DND-41 (cell line): ENCODE results near the gene KIF13A.

Source experiments
- EZH2 ChIP-seq: IDR thresholded peaks from 3 replicates; pipeline ENCODE4 v1.6.1; 2012; ENCODE audit warnings: borderline replicate concordance, low read depth, mild to moderate bottlenecking, moderate library complexity, low read length, inconsistent platforms; ENCODE audit not compliant: severe bottlenecking
- TF ChIP-seq, protein P1 (sequence below): IDR thresholded peaks from 2 replicates; pipeline ENCODE4 v1.5.1; 2012; ENCODE audit warnings: borderline replicate concordance, low read length, moderate library complexity, mild to moderate bottlenecking; ENCODE audit not compliant: poor library complexity, severe bottlenecking; ENCODE audit errors: extremely low read depth

- TF ChIP-seq, protein P1, sequence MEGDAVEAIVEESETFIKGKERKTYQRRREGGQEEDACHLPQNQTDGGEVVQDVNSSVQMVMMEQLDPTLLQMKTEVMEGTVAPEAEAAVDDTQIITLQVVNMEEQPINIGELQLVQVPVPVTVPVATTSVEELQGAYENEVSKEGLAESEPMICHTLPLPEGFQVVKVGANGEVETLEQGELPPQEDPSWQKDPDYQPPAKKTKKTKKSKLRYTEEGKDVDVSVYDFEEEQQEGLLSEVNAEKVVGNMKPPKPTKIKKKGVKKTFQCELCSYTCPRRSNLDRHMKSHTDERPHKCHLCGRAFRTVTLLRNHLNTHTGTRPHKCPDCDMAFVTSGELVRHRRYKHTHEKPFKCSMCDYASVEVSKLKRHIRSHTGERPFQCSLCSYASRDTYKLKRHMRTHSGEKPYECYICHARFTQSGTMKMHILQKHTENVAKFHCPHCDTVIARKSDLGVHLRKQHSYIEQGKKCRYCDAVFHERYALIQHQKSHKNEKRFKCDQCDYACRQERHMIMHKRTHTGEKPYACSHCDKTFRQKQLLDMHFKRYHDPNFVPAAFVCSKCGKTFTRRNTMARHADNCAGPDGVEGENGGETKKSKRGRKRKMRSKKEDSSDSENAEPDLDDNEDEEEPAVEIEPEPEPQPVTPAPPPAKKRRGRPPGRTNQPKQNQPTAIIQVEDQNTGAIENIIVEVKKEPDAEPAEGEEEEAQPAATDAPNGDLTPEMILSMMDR = no peak
- no peak for TF ChIP-seq EZH2
These were observed 115.6 kb downstream of the KIF13A start for GRCh38 chr6:17871836-17872235.
